C4-2B (cell line): ENCODE data around the gene EZH1.

ENCODE experiments used
- H3K27ac ChIP-seq: fragments of 450-650 bp; 2 replicates; pipeline ENCODE4 v1.5.1; 2017
- CTCF ChIP-seq: fragments of 450-650 bp; conservative IDR thresholded peaks from 2 replicates; pipeline ENCODE4 v1.5.1; 2017; ENCODE audit warnings: mild to moderate bottlenecking
- ZFX ChIP-seq: fragments of 450-650 bp; IDR thresholded peaks from 2 replicates; pipeline ENCODE4 v1.6.1; 2017

The EZH1 gene

GRCh38 chr17:42651392-42651791 is 93.4 kb downstream of the EZH1 start:
- H3K27ac ChIP-seq: no peak overlapping the region
- TF ChIP-seq ZFX (no peak), CTCF (no peak)
